ENCODE data around the gene GGA3.
"Not testable (repeated sequence)": the region's sequence is repeated elsewhere in the genome, so short reads cannot be mapped to it uniquely, and the experiment has no call there.

Gene GGA3

GRCh38 chr17:75209061-75209460, 52.3 kb downstream of the GGA3 start:
- no peak for DNase-seq

GRCh38 chr17:75208161-75208560, 53.2 kb downstream of the GGA3 start:
- no peak for DNase-seq

GRCh38 chr17:75207760-75208159, 53.6 kb downstream of the GGA3 start:
- no peak for DNase-seq

- not testable (repeated sequence) for DNase-seq
These were observed 54.4 kb downstream of the GGA3 start for GRCh38 chr17:75207050-75207407.

GRCh38 chr17:75205793-75206163, 55.6 kb downstream of the GGA3 start:
- DNase-seq: no peak

GRCh38 chr17:75205037-75205792, 56.2 kb downstream of the GGA3 start, which contains the start of gene NUP85:
Gene NUP85 (plus strand): TSS chr17:75205679. CDS start chr17:75205762, 83 bp downstream.
- DNase-seq: peak; percentile 94

GRCh38 chr17:75199886-75200618, 61.4 kb downstream of the GGA3 start:
- no peak for DNase-seq

GRCh38 chr17:75194879-75195278, 66.5 kb downstream of the GGA3 start:
- no peak for DNase-seq

- no peak for DNase-seq
These were observed 69.8 kb downstream of the GGA3 start for GRCh38 chr17:75191584-75191983.

- DNase-seq: no peak
These were observed 72.8 kb downstream of the GGA3 start for GRCh38 chr17:75188614-75189013.
